ENCODE measurements around the gene NTF4. TPM values are rescaled to one million over a fixed set of nuclear protein-coding genes. Genes with fewer than 3 reads are reported as not detected.
"Not testable (repeated sequence)": the region's sequence is repeated elsewhere in the genome, so short reads cannot be mapped to it uniquely, and the experiment has no call there.

The NTF4 gene
- total RNA-seq, 1 experiment from 2014 or later, result 0.18 TPM

- Histone ChIP-seq H4K20me1 (ENCODE audit: low read length) (no peaks in the 10 kb centered on the region), H3K9ac (ENCODE audit: low read length) (0 out of 2 replicates have a peak within 1 kb of the TSS, but pooled peaks have one; percentile 12), H3F3A (ENCODE audit: low read length, unreplicated experiment) (no peaks in the 10 kb centered on the region), H3K9me3 (ENCODE audit: low read length) (no peaks in the 10 kb centered on the region), H3K79me2 (ENCODE audit: low read length) (no peaks in the 10 kb centered on the region), H3K27ac (ENCODE audit: low read length) (no peak within 1 kb of the TSS), H2AFZ (ENCODE audit: low read length) (peak within 1 kb of the TSS; percentile 85), H3K9me2 (replicated peaks; ENCODE audit: low read length) (no peaks in the 10 kb centered on the region), H3K4me2 (ENCODE audit: low read length) (peak within 1 kb of the TSS; percentile 96), H3K4me3 (ENCODE audit: low read length) (peak within 1 kb of the TSS; percentile 71), H3K36me3 (ENCODE audit: low read depth, low read length) (no peaks in the 10 kb centered on the region), H3K4me1 (ENCODE audit: insufficient read depth, low read length) (peaks cover 4% of the 10 kb centered on the region; the same call in 1 of the 2 replicates), H3K27me3 (ENCODE audit: low read length) (no peaks in the 10 kb centered on the region)
- intact Hi-C loops (cut with micrococcal nuclease), result no loop called here
- peak; percentile 75 for ATAC-seq
- peak; percentile 70 for DNase-seq
- no TSS peak for BruUV-seq (replicated peaks)
- POLR2A ChIA-PET (ENCODE audit: unreplicated experiment), result interaction anchor here (1.0 kb wide), 1 partner anchor 64 kb away, joined by 4 read pairs; the partner anchor contains the start of genes GYS1 and RUVBL2
- CTCF ChIA-PET, result interaction anchor here (0.5 to 0.9 kb wide), 2 partner anchors 16 to 86 kb away, joined by 3 read pairs; no protein-coding TSS in a partner anchor
- TF ChIP-seq EZH2 (IDR thresholded peaks at IDR 0.05; ENCODE audit: low read length, unreplicated experiment) (no peak), EZH2phosphoT487 (IDR thresholded peaks at IDR 0.05; ENCODE audit: borderline replicate concordance, low read length) (no peak)
- TF ChIP-seq, protein P1, sequence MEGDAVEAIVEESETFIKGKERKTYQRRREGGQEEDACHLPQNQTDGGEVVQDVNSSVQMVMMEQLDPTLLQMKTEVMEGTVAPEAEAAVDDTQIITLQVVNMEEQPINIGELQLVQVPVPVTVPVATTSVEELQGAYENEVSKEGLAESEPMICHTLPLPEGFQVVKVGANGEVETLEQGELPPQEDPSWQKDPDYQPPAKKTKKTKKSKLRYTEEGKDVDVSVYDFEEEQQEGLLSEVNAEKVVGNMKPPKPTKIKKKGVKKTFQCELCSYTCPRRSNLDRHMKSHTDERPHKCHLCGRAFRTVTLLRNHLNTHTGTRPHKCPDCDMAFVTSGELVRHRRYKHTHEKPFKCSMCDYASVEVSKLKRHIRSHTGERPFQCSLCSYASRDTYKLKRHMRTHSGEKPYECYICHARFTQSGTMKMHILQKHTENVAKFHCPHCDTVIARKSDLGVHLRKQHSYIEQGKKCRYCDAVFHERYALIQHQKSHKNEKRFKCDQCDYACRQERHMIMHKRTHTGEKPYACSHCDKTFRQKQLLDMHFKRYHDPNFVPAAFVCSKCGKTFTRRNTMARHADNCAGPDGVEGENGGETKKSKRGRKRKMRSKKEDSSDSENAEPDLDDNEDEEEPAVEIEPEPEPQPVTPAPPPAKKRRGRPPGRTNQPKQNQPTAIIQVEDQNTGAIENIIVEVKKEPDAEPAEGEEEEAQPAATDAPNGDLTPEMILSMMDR (conservative IDR thresholded peaks at IDR 0.05; ENCODE audit: low read depth, low read length), result no peak
Observed at GRCh38 chr19:49057636-49058234, 6.9 kb downstream of the NTF4 start, which contains the start of gene CGB7. Gene CGB7 (minus strand): TSS chr19:49057749. CDS start chr19:49055375, 2,374 bp downstream.

DNA sequence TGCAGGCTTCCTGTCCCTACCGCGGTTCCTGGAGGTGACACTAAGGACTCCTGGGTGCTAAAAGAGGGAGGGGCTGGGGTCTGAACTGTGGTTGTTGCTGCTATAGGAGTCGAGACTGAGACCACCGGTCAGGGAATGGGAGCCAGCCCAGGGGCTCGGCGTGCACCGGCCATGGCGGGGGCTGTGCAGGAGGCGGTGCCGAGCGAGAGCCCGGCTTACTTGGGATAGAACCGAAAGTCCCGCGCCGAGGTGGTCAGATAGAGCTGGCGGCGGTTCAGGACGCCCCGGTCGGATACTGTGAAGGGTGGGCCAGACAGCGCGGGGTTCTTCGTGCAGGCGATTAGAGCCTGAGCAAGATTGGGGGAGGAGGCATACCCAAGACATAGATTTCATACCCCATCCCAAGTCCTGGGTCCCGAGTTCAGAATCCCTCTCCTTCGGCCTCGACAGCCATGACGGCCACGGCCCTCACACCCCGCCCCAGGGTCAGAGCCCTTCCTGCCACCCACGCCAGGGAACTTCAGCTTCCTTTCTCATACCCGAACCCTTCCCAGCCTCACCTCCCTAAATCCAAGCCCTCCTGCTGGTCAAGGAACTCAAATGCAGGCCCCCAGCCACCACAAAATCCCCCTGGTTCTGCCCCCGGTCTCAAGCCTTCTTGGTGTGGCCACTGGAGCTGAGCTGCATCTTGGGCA is 7.6 kb downstream of the NTF4 start:
- peak overlapping the region; percentile 96 for H3K4me2 ChIP-seq (ENCODE audit: low read length)
- H3K36me3 ChIP-seq (ENCODE audit: low read depth, low read length); H3K27me3 ChIP-seq (ENCODE audit: low read length); H3F3A ChIP-seq (ENCODE audit: low read length, unreplicated experiment); ATAC-seq; H3K27ac ChIP-seq (ENCODE audit: low read length); H3K9me3 ChIP-seq (ENCODE audit: low read length); H3K79me2 ChIP-seq (ENCODE audit: low read length); DNase-seq; H3K9ac ChIP-seq (ENCODE audit: low read length); H4K20me1 ChIP-seq (ENCODE audit: low read length); H3K9me2 ChIP-seq (replicated peaks; ENCODE audit: low read length); H3K4me1 ChIP-seq (ENCODE audit: insufficient read depth, low read length); intact Hi-C loops (cut with micrococcal nuclease); BruUV-seq (replicated peaks): not testable (repeated sequence)
- ChIA-PET POLR2A (ENCODE audit: unreplicated experiment) (interaction anchor here (0.6 to 1.0 kb wide), 2 partner anchors 18 to 64 kb away, joined by 3 to 4 read pairs; partner anchors contain the start of genes GYS1 and RUVBL2), CTCF (interaction anchor here (0.5 to 0.9 kb wide), 3 partner anchors 17 to 86 kb away, joined by 3 read pairs; partner anchors contain the start of gene RUVBL2)
- peak overlapping the region; percentile 85; the same call in 1 of the 2 replicates for H2AFZ ChIP-seq (ENCODE audit: low read length)
- H3K4me3 ChIP-seq (ENCODE audit: low read length), result peak overlapping the region; percentile 71

DNA sequence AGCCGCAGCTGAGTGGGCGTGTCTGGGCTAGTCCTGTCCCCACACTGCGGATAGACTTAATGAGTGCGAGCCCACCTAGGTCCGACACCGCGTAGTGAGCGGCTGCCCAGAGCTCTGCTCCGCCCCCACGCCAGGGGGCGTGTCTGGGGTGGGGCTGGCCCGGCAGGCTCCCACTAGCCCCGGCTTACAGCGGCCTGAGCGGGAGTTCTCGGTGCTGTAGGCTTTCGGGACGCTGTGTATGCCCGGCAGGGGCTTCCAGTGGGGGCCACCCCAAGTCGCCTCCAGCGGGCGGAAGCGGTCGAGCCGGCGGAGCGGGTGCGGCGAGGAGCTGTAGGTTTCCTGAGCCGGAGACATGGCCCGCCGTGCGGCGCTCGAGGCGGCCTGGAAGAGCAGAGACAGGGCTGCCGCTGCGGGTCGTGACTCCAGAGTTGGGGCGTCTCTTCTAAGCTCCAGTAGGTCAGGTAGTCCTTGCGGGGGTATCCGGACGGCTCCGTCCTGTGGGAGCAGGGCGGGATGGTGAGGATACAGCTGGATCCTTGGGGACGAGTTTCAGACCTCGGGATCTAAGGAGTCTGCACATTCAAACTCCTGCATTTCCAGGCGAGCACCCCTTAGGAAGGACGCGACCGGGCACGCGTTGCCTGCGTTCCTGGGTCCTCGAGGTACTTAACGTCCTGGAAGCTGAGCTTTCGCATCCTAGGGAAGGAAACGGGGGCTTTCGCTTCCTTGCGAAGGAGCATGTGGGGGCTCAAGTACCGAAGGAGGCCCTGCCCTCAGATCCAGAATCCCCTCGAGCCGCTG is 8.3 kb downstream of the NTF4 start:
- intact Hi-C loops (cut with micrococcal nuclease), result no loop called here
- Histone ChIP-seq H3K4me3 (ENCODE audit: low read length) (peak overlapping the region; percentile 71), H3K79me2 (ENCODE audit: low read length) (no peaks in the 10 kb centered on the region), H3F3A (ENCODE audit: low read length, unreplicated experiment) (no peaks in the 10 kb centered on the region), H3K4me2 (ENCODE audit: low read length) (peak overlapping the region; percentile 96), H2AFZ (ENCODE audit: low read length) (peak overlapping the region; percentile 85), H4K20me1 (ENCODE audit: low read length) (no peaks in the 10 kb centered on the region), H3K27ac (ENCODE audit: low read length) (no peak overlapping the region), H3K4me1 (ENCODE audit: insufficient read depth, low read length) (peaks cover 4% of the 10 kb centered on the region; the same call in 1 of the 2 replicates), H3K36me3 (ENCODE audit: low read depth, low read length) (no peaks in the 10 kb centered on the region), H3K27me3 (ENCODE audit: low read length) (no peaks in the 10 kb centered on the region), H3K9me2 (replicated peaks; ENCODE audit: low read length) (no peaks in the 10 kb centered on the region), H3K9me3 (ENCODE audit: low read length) (no peaks in the 10 kb centered on the region), H3K9ac (ENCODE audit: low read length) (0 out of 2 replicates have a peak overlapping the region, but pooled peaks have one; percentile 12)
- ChIA-PET CTCF (interaction anchor here (0.7 kb wide), 1 partner anchor 63 kb away, joined by 3 read pairs; the partner anchor contains the start of gene RUVBL2), POLR2A (ENCODE audit: unreplicated experiment) (interaction anchor here (0.6 to 0.7 kb wide), 2 partner anchors 19 to 42 kb away, joined by 3 read pairs; no protein-coding TSS in a partner anchor)
- TF ChIP-seq, protein P1 (conservative IDR thresholded peaks at IDR 0.05; ENCODE audit: low read depth, low read length), result peak; percentile 18; the same call in 1 of the 2 replicates
- TF ChIP-seq EZH2phosphoT487 (IDR thresholded peaks at IDR 0.05; ENCODE audit: borderline replicate concordance, low read length) (no peak), EZH2 (IDR thresholded peaks at IDR 0.05; ENCODE audit: low read length, unreplicated experiment) (no peak)
- TSS peak; percentile 45 for BruUV-seq (replicated peaks)
- ATAC-seq (peak; percentile 89), DNase-seq (peak; percentile 52)

DNA sequence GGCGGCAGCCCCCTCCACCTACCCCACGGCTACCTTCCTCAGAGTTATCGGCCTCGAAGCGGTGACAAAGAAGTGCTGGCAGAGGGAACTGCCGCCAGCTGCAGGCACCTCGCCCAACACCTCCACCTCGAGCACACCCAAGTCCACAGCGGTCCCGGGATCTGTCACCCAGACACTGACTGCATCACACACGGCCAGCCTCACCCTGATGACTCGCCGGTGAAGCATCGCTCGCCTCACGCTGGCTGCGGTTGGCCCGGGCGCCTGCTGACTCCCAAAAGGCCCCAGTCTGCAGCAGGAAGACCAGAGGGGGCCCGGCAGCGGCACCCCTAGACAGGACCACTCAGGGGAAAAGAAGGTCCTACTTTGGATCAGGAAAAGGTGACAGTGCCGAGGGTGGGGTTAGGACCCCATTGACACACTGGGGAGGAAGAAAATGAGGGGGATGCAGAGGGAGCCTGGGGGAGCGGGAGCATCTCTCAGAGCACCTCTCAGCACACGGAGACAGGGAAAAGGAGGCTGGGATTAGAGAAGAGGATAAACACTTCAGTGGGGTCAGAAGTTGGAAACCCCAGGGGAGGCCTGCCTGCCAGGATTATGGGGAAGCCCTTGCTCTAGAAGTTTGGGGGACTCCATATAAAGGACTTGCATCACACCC is 14.1 kb downstream of the NTF4 start:
- H3K27me3 ChIP-seq (ENCODE audit: low read length); H2AFZ ChIP-seq (ENCODE audit: low read length); BruUV-seq (replicated peaks); H3K9ac ChIP-seq (ENCODE audit: low read length); H3K27ac ChIP-seq (ENCODE audit: low read length); H3F3A ChIP-seq (ENCODE audit: low read length, unreplicated experiment); H3K4me1 ChIP-seq (ENCODE audit: insufficient read depth, low read length); H3K4me3 ChIP-seq (ENCODE audit: low read length); H3K9me2 ChIP-seq (replicated peaks; ENCODE audit: low read length); H3K9me3 ChIP-seq (ENCODE audit: low read length); intact Hi-C loops (cut with micrococcal nuclease); POLR2A ChIA-PET (ENCODE audit: unreplicated experiment); CTCF ChIA-PET; H3K79me2 ChIP-seq (ENCODE audit: low read length); H4K20me1 ChIP-seq (ENCODE audit: low read length); H3K36me3 ChIP-seq (ENCODE audit: low read depth, low read length): not testable (repeated sequence)
- DNase-seq, result peak; percentile 83
- peak; percentile 100 for ATAC-seq
- peak overlapping the region; percentile 37; the same call in 1 of the 2 replicates for H3K4me2 ChIP-seq (ENCODE audit: low read length)

All from PC-3 (cell line).